ENCODE results near the gene OR6B3.

Gene OR6B3

GRCh38 chr2:240053173-240054155 lies at the start of gene OR6B3:
Gene OR6B3 (minus strand): TSS chr2:240053521.
- DNase-seq (ENCODE audit: low read depth, low spot score): no peak

GRCh38 chr2:240098349-240098748 lies 45.0 kb upstream of the OR6B3 start:
- no peak for DNase-seq (ENCODE audit: low read depth, low spot score)

DNA sequence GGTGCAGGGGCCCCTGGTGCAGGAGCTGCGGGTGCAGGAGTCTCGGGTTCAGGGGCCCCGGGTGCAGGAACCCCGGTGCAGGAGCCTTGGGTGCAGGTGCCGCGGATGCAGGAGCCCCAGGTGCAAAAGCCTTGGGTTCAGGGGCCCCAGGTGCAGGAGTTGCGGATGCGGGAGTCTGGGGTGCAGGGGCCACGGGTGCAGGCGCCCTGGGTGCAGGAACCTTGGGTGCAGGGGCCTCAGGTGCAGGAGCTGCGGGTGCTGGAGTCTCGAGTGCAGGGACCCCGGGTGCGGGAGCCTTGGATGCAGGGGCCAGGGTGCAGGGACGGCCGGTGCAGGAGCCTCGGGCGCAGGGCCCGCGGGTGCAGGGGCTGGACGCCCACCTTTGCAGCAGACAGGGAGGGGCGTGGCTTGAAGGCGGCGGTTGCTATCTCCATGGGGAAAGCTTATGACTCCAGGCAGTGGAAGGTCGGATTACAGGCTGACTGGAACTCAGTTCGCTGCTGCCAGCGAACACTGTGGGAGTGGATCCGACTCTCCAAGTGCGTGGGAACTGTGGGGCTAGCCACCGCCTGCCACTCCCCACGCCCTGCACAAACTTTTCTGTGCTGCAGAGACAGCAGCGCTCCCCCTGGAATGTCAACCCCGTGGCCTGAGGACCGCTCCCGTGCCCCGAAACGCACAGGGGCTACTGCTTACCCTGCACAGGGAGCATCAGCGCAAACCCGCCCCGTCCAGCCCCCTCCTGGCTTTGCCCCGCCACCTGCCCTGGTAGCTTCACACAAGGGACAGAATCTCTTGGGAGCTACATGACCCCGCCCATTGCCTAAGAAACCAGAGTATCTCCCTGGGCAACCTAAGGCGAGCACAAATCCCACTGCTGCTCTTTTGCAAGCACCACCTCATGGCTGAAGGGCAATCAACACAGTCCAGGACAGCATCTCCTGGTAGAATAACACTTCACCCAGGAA lies 42.5 kb upstream of the OR6B3 start:
- no peak for DNase-seq (ENCODE audit: low read depth, low spot score)

DNA sequence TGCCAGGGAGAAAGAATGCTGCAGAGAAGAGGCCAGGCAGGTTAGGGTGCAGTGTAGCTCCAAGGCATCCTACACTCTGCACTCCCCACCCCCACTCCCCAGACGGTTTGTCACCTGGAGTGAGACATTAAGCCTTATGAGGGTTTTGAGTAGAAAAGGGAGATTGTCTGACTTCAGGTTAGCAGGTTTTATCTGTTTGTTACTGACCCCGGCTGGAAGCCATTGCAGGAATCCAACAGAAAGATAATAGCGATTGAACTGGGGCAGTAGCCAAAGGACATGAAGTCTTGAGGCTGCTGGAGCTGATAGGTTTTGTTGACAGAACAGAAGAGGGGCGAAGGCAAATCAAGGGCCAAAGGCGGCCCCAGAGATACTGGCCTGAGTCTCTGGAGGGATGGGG lies 36.0 kb upstream of the OR6B3 start:
- DNase-seq (ENCODE audit: low read depth, low spot score): no peak

- DNase-seq (ENCODE audit: low read depth, low spot score): no peak
Measured at GRCh38 chr2:240086563-240086962, 33.2 kb upstream of the OR6B3 start.

DNA sequence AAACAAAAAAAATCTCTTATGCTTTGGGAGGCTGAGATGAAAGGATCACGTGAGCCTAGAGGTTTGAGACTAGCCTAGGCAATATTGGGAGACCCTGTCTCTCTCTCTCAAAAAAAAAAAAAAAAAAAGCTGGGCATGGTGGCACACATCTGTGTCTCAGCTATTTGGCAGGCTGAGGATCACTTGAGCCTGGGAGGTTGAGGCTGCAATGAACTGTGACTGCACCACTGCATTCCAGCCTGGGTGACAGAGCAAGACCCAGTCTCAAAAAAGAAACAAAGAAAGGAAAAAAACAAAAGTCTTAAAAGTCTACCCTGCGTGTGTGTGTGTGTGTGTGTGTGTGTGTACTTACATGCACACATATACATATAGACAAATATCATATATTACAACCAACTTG lies 25.3 kb upstream of the OR6B3 start:
- no peak for DNase-seq (ENCODE audit: low read depth, low spot score)

DNA sequence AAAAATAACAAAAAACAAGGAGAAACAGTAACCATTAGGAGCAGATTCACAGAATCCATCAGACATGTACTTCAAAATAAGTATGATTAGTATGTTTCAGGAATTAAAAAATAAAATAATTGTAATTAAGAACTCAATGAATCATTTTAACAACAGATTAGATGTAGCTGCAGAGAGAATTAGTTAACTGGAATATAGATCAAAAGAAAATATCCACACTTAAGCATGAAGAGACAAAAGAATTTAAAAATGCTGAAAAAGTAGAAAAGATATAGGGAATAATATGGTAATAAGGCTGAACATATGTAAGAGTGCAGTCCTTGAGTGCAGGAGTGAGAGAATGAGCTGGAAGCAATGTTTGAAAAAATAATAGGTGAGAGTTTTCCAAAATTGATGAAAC lies 24.1 kb upstream of the OR6B3 start:
- DNase-seq (ENCODE audit: low read depth, low spot score): no peak

DNA sequence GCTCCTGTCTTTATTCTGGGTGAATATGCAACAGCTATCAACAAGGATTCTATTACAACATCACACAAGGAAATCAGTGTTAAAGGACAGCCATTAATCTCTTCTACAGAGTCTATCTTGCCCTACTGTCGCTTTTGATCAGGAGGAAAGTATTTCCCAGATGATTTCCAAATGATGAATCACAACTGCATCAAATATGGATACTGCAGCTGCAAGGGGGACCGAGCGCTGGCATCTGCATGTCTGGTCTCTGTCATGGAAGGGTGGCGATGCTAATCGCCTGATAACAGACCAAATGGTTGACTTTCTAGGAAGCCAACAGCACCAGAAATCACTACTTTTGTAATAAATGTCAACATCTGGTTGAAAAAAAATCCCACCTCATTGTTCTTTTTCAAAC lies 21.2 kb upstream of the OR6B3 start:
- DNase-seq (ENCODE audit: low read depth, low spot score): no peak

- DNase-seq (ENCODE audit: low read depth, low spot score): no peak
Measured at GRCh38 chr2:240070907-240071306, 17.6 kb upstream of the OR6B3 start.

- no peak for DNase-seq (ENCODE audit: low read depth, low spot score)
Measured at GRCh38 chr2:240069829-240070228, 16.5 kb upstream of the OR6B3 start.

DNA sequence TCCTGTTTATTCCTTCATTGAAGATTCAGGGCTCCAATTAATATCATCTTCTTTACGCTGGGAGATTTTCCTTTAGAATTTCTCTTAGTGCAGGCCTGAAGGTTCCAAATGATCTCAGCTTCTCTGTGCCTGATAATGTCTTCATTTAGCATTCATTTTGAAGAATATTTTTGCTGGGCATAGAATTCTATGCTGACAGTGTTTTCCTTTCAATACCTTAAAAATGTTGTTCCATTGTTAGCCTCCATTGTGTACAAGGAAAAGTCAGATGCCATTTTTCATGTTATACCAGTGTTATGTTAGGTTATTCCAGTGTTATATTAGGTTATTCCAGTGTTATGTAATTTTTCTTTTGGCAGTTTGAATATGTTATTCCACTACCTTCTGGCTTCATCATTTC lies 14.9 kb upstream of the OR6B3 start:
- DNase-seq (ENCODE audit: low read depth, low spot score): no peak

DNA sequence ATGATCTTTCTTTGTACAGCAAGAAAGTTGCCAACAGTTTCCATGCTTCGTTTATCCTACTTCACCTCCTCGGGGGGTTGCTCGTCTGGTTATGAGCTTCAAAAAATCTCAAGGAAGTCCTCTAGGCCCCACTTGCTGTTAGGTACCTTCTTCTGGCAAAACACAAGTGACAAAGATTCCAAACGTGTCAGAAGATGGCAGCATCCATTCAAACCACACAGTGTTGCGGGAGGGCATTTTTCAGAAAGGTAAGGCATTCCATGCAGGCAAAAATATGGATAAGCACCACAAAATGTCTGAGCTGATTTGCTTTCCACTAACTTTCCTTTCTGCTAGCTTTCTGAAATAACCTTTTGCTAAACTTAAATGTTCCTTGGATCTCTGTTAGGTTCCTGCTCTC lies 13.2 kb upstream of the OR6B3 start:
- no peak for DNase-seq (ENCODE audit: low read depth, low spot score)

GRCh38 chr2:240064898-240065297 lies 11.6 kb upstream of the OR6B3 start:
- no peak for DNase-seq (ENCODE audit: low read depth, low spot score)

DNA sequence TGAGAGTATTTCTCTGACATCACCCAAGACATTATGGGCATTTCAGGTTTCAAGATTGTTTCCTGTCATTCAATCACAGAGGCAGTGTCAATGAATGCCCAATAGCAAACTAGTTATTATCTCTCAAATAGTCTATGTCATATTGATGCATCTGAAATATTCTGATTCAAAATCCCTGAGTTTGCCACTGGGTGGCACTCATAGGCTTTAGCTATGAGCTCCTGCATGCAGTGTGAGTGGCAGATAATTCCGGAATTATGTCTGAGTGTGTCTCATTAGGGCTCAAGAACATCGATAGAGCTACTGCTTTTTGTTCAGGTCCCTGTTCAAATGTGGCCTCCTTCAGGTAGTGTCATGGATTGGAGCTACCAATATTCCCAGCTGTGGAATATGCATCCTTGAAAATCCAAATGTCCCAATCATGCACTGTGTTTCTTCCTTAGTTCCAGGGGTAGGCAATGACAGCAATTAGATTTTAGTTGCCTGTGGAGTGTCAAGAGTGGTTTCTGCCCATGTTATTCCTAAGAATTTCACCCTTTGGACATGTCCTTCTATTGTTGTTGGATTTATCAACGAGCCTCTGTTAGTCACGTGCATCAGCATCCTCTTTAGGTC lies 7.8 kb upstream of the OR6B3 start:
- no peak for DNase-seq (ENCODE audit: low read depth, low spot score)

DNA sequence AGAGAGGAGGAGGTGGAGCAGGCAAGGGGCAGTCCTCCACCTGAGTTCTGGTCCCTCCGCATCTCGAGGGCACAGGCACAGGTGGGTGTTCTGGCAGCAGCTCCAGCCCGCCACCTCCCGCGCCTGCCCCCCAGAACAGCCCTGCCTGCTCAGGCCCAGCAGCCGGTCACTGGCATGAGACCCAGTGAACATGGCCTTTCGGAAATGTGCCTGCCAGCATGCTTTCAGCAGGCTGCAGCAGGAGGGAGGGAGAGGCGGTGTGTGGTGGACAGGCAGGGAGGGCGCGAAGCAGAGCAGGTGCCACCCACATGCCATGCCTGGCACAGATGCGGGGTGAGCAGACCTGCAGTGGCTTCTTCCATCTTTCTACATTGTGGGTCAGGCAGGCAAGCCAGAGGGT lies 3.4 kb upstream of the OR6B3 start:
- DNase-seq (ENCODE audit: low read depth, low spot score): no peak

GRCh38 chr2:240055177-240055917 lies 2.0 kb upstream of the OR6B3 start:
- DNase-seq (ENCODE audit: low read depth, low spot score): no peak

DNA sequence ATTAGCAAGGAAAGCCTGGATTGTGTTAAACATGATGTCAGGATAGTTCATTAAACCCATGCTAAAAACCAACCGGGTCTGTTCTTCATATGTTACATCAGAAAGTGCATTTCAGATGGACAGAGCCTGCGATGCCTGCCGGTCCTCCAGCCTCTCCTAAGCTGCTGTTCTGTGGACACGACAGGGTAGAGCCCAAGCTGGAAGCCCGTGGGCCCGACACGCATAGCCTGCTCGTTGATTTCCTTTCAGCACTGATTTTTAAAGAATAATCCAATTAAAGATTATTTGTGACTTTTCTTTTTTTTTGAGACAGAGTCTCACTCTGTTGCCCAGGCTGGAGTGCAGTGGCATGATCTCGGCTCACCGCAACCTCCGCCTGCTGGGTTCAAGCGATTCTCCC lies 797 bp downstream of the OR6B3 start:
- no peak for DNase-seq (ENCODE audit: low read depth, low spot score)

DNA sequence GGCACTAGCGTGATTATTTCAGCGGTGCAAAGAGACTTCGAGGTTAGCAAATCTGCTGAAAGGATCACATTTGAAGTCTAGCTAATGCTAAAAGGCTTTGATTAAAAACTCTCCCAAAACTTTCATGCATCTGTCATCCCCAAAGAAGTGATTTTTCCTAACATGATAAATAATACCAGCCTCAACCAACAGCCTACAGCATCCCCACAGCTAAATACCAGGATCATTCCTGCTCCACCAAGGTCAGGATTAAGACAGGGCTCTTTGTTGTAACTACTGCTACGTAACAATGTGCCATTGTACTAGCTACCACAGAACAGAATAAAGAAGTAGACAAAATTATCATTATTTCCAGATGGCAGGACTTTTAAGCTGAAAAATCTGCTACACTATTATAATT lies 1.6 kb downstream of the OR6B3 start:
- DNase-seq (ENCODE audit: low read depth, low spot score): no peak

- DNase-seq (ENCODE audit: low read depth, low spot score): no peak
Measured at GRCh38 chr2:240050278-240050677, 3.0 kb downstream of the OR6B3 start.

DNA sequence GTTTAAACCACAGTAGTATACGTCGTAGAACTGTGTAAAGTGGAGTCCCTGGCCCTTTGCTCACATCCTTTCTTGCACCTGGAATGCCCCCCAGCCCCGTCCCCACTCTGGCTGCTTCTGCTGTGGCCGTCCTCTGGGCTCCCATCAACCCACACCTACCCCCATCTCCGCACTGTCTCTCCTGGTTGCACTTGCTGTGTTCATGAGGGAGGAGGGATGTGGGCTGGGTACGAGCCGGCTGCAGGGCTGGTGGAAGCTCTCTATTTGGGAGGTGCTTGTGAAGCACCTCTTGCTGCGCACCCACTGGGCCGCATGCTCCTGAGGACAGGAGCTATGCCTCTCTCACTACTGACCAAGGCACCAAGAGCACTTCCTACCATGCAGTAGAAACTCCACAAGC lies 5.1 kb downstream of the OR6B3 start:
- DNase-seq (ENCODE audit: low read depth, low spot score): no peak

GRCh38 chr2:240045098-240045497 lies 8.2 kb downstream of the OR6B3 start:
- DNase-seq (ENCODE audit: low read depth, low spot score): no peak
